Kidney (tissue), 14 donors: Measurements from ENCODE around the gene GLOD4. TPM values are rescaled to one million over a fixed set of nuclear protein-coding genes. Genes with fewer than 3 reads are reported as not detected.
"Not testable (repeated sequence)": the region's sequence is repeated elsewhere in the genome, so short reads cannot be mapped to it uniquely, and the experiment has no call there.

Experiments used
- DNase-seq, 5 donors: peaks; one replicate each; pipeline ENCODE4 v3.0.0-alpha.2; 2013 to 2020
- FAIRE-seq: peaks from 2 replicates; lab custom pipeline; 2012; peaks lifted over from hg19 to GRCh38; lab: Jason Lieb, UNC
- H3K27ac ChIP-seq, 2 donors: one replicate each; pipeline ENCODE4 v1.7.0; 2013; ENCODE audit warnings: low read depth in 2 of 2, low read length in 2 of 2, inconsistent platforms in 1 of 2
- H3K27me3 ChIP-seq: one replicate; pipeline ENCODE4 v1.7.1; 2013; ENCODE audit warnings: low read length, inconsistent platforms; ENCODE audit not compliant: control insufficient read depth, insufficient read depth
- H3K36me3 ChIP-seq, 3 donors: one replicate each; pipeline versions ENCODE4 v1.7.0 to v1.7.1; 2013; ENCODE audit warnings: low read length in 3 of 3, control low read depth in 1 of 3, inconsistent platforms in 1 of 3; ENCODE audit not compliant: insufficient read depth in 3 of 3, control insufficient read depth in 2 of 3
- H3K4me1 ChIP-seq, 3 donors: one replicate each; pipeline versions ENCODE4 v1.7.0 to v1.7.1; 2013; ENCODE audit warnings: low read length in 3 of 3, inconsistent platforms in 1 of 3, low read depth in 1 of 3; ENCODE audit not compliant: control insufficient read depth in 2 of 3, insufficient read depth in 2 of 3
- H3K4me3 ChIP-seq, 3 donors: one replicate each; pipeline versions ENCODE4 v1.7.0 to v1.8.1; 2013; ENCODE audit warnings: low read length in 3 of 3, control low read depth in 1 of 3, inconsistent platforms in 1 of 3
- H3K9ac ChIP-seq, 3 donors: one replicate each; pipeline versions ENCODE4 v1.7.0 to v1.7.1; 2013; ENCODE audit warnings: low read length in 3 of 3, control low read depth in 1 of 3, inconsistent platforms in 1 of 3
- H3K9me3 ChIP-seq, 3 donors: one replicate each; pipeline versions ENCODE4 v1.7.0 to v1.7.1; 2013; ENCODE audit warnings: low read length in 3 of 3, control low read depth in 1 of 3, inconsistent platforms in 1 of 3; ENCODE audit not compliant: control insufficient read depth in 2 of 3, insufficient read depth in 1 of 3
- CTCF ChIP-seq: IDR thresholded peaks from 3 replicates; pipeline ENCODE4 v1.5.1; 2012; ENCODE audit warnings: mild to moderate bottlenecking, moderate library complexity, borderline replicate concordance; ENCODE audit not compliant: insufficient read depth; ENCODE audit errors: extremely low read depth
- intact Hi-C: fragments of 100-400 bp; cut with DNase I; formaldehyde crosslinking; loops from one replicate; pipeline ENCODE4 v1.11.1; 2022
- polyA plus RNA-seq: library from polyadenylated mRNA; stranded (reverse); fragments of 350-450 nt; fragmentation: Illumina TruSeq; extraction: RNeasy Lipid Tissue Mini Kit (QIAGEN cat#74804); gene quantifications from one replicate; pipeline ENCODE4 v1.2.3, GENCODE V29; 2014; ENCODE audit warnings: low read depth, low replicate concordance; ENCODE audit not compliant: insufficient read depth
- total RNA-seq: library from RNA; stranded (reverse); fragmentation: NEBNext Ultra II Directional; extraction: Animal tissue kit (Norgen Biotek cat#: 25700); gene quantifications from one replicate; pipeline ENCODE4 v1.2.1, GENCODE V29; 2021
- donor health status: control.
- donor health status: control.
- donor health status: control.
- donor health status: control.
- donor health status: control.
- donor health status: DM: yes; HTN: yes; CAD: no.
- donor health status: Normal renal cell carcinoma (clear cell type).

The GLOD4 gene
- total and polyA plus RNA-seq, 2 donors from 2014 or later = 70.6 to 90.8 TPM

GRCh38 chr17:807523-808294, 25.6 kb upstream of the GLOD4 start:
- H3K4me3 ChIP-seq = no peak overlapping the region
- H3K27me3 ChIP-seq = no peaks in the 10 kb centered on the region
- intact Hi-C loops = no loop called here
- DNase-seq (no peak), FAIRE-seq (no peak)
- no peak for TF ChIP-seq CTCF
- no peaks in the 10 kb centered on the region for H3K9me3 ChIP-seq
- H3K9ac ChIP-seq = no peak overlapping the region
- H3K36me3 ChIP-seq = peaks cover 0 to 3% (median 2%) of the 10 kb centered on the region in 3 donors
- no peaks in the 10 kb centered on the region for H3K4me1 ChIP-seq
- H3K27ac ChIP-seq = no peak overlapping the region

GRCh38 chr17:806781-807522, 24.9 kb upstream of the GLOD4 start:
- no peaks in the 10 kb centered on the region for H3K4me1 ChIP-seq
- no peaks in the 10 kb centered on the region for H3K9me3 ChIP-seq
- H3K27me3 ChIP-seq = no peaks in the 10 kb centered on the region
- FAIRE-seq (no peak), DNase-seq (no peak)
- no peaks in the 10 kb centered on the region for H3K36me3 ChIP-seq
- H3K9ac ChIP-seq = no peak overlapping the region
- intact Hi-C loops = no loop called here
- no peak overlapping the region for H3K27ac ChIP-seq
- TF ChIP-seq CTCF = no peak
- H3K4me3 ChIP-seq = no peak overlapping the region

- H3K4me3 ChIP-seq = no peak overlapping the region
- H3K9me3 ChIP-seq = no peaks in the 10 kb centered on the region
- no peaks in the 10 kb centered on the region for H3K4me1 ChIP-seq
- FAIRE-seq (no peak), DNase-seq (no peak)
- H3K9ac ChIP-seq = no peak overlapping the region
- intact Hi-C loops = no loop called here
- no peaks in the 10 kb centered on the region for H3K36me3 ChIP-seq
- H3K27ac ChIP-seq = no peak overlapping the region
- H3K27me3 ChIP-seq = no peaks in the 10 kb centered on the region
- no peak for TF ChIP-seq CTCF
Observed at GRCh38 chr17:806346-806745, 24.3 kb upstream of the GLOD4 start.

- H3K9me3 ChIP-seq, intact Hi-C loops: not testable (repeated sequence)
Observed at GRCh38 chr17:805886-806285, 23.8 kb upstream of the GLOD4 start.

More at GRCh38 chr17:805886-806285, 23.8 kb upstream of the GLOD4 start:
- H3K4me1 ChIP-seq, DNase-seq, H3K4me3 ChIP-seq, FAIRE-seq, H3K27me3 ChIP-seq, H3K27ac ChIP-seq, H3K36me3 ChIP-seq, H3K9ac ChIP-seq: not testable (repeated sequence)
